Esophagus squamous epithelium (tissue), 5 donors: ENCODE measurements around the gene SPATA25. TPM values are rescaled to one million over a fixed set of nuclear protein-coding genes. Genes with fewer than 3 reads are reported as not detected.

Experiments
- DNase-seq: peaks from one replicate; lab custom pipeline; 2025; lab: John Stamatoyannopoulos, UW
- H3K27ac ChIP-seq, 4 donors: fragments of 200-600 bp; sonication (generic); one replicate each; pipeline ENCODE4 v1.5.1; 2016 to 2019; ENCODE audit warnings: mild to moderate bottlenecking in 1 of 4
- H3K27me3 ChIP-seq, 4 donors: fragments of 200-600 bp; sonication (generic); 1 replicate in 3 of 4; 2 replicates in 1 of 4; pipeline versions ENCODE4 v1.5.1 to v1.6.0; 2017 to 2021; ENCODE audit warnings: antibody characterized with exemption in 1 of 4
- H3K36me3 ChIP-seq, 3 donors: fragments of 200-600 bp; sonication (generic); one replicate each; pipeline ENCODE4 v1.5.1; 2016 to 2019
- H3K4me1 ChIP-seq, 3 donors: fragments of 200-600 bp; sonication (generic); one replicate each; pipeline ENCODE4 v1.5.1; 2017 to 2019
- H3K4me3 ChIP-seq, 4 donors: fragments of 200-600 bp; sonication (generic); 1 replicate in 3 of 4; 2 replicates in 1 of 4; pipeline ENCODE4 v1.5.1; 2016 to 2019; ENCODE audit warnings: mild to moderate bottlenecking in 2 of 4, moderate library complexity in 1 of 4
- H3K9me3 ChIP-seq, 3 donors: fragments of 200-600 bp; sonication (generic); one replicate each; pipeline ENCODE4 v1.5.1; 2016 to 2019
- POLR2A ChIP-seq, 4 donors: fragments of 450-650 bp; IDR thresholded peaks; one replicate each; pipeline ENCODE4 v1.6.1; 2017; ENCODE audit warnings: antibody characterized with exemption in 4 of 4, mild to moderate bottlenecking in 4 of 4, moderate library complexity in 3 of 4
- WGBS, 2 donors: methylation state at CpG; one replicate each; pipeline ENCODE4 v1.1.5; 2018; 5-methylcytosine and 5-hydroxymethylcytosine counted together
- intact Hi-C: fragments of 100-400 bp; cut with DNase I; formaldehyde crosslinking; loops from one replicate; pipeline ENCODE4 v1.15.0; 2022
- total RNA-seq, 4 donors: library from RNA; depleted of rRNA; stranded (reverse); fragments of >200 nt; gene quantifications; one replicate each; pipeline ENCODE4 v1.1.0, GENCODE V29; 2016
- TF ChIP-seq, protein P1 (sequence below), 6 experiments: fragments of 450-650 bp in 4 of 6; fragments of 200-600 bp in 2 of 6; sonication (generic) in 2 of 6; IDR thresholded peaks; one replicate each; pipeline ENCODE4 v1.5.1; 2016 to 2019; ENCODE audit warnings: antibody characterized with exemption in 6 of 6, mild to moderate bottlenecking in 4 of 6, moderate library complexity in 4 of 6
- donor health status: DM: yes; HTN: yes; CAD: no.

Gene SPATA25
- total RNA-seq, 4 donors from 2014 or later, result 1.1 to 1.3 TPM; not detected in 2

DNA sequence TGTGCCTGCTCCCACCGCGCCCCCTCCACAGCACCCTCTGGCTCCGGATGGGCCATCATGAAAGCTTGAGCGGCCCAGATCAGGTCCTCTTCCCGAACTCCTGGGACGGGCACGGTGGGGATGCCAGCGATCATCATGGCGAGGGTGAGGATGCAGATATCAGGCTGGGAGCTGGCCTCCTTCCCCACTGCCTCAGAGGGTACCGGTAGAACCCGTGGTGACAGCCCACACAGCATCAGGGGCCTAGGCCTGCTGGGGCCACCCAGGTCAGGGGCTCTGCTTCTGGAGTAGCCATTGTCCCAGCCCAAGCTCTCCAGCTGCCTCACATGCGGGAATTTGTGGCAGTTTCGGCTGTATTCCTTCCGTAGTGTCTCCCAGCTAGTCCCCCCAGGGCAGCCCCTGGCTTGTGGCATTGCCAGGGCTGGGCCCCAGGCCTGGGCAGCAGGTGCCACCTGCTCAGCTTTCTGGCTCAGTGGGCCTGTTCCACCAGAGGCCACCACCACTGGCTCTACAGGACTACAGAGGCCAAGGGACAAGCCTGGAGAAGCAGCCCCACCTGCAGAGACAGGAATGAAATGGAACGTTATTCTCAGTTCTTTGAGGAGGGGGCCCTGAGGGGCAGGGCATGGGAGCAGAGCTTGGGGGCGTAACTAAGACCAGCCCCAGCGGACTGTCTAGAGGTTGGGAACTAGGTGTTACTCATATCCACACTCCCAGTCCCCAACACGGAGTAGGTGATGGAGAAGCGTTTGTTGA, 654 bp downstream of the SPATA25 start:
- no peaks in the 10 kb centered on the region for H3K27me3 ChIP-seq
- H3K4me1 ChIP-seq, result peaks cover 16 to 51% (median 17%) of the 10 kb centered on the region in 3 donors
- no peak for DNase-seq
- no peaks in the 10 kb centered on the region for H3K9me3 ChIP-seq
- H3K4me3 ChIP-seq, result no peak overlapping the region
- intact Hi-C loops, result no loop called here
- TF ChIP-seq POLR2A (IDR thresholded peaks at IDR 0.05), result no peak
- TF ChIP-seq, protein P1, sequence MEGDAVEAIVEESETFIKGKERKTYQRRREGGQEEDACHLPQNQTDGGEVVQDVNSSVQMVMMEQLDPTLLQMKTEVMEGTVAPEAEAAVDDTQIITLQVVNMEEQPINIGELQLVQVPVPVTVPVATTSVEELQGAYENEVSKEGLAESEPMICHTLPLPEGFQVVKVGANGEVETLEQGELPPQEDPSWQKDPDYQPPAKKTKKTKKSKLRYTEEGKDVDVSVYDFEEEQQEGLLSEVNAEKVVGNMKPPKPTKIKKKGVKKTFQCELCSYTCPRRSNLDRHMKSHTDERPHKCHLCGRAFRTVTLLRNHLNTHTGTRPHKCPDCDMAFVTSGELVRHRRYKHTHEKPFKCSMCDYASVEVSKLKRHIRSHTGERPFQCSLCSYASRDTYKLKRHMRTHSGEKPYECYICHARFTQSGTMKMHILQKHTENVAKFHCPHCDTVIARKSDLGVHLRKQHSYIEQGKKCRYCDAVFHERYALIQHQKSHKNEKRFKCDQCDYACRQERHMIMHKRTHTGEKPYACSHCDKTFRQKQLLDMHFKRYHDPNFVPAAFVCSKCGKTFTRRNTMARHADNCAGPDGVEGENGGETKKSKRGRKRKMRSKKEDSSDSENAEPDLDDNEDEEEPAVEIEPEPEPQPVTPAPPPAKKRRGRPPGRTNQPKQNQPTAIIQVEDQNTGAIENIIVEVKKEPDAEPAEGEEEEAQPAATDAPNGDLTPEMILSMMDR (IDR thresholded peaks at IDR 0.05), result no peak
- no peak overlapping the region for H3K27ac ChIP-seq
- 77 to 85% methylated on average over 6 to 7 of the region's 19 CpGs for WGBS, 2 donors
- peaks cover 6 to 60% (median 11%) of the 10 kb centered on the region in 3 donors for H3K36me3 ChIP-seq

DNA sequence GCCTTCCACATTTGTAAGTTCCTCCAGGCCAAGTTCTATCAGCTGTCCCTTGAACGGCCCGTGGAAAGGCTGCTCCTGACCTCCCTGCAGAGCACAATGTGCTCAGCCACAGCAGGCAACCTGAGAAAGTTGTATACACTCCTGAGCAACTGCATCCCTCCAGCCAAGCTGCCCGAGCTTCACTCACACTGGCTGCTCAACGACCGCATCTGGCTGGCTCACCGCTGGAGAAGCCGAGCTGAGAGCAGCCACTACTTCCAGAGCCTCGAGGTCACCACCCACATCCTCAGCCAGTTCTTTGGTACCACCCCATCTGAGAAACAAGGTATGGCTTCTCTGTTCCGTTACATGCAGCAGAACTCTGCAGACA, 4.3 kb downstream of the SPATA25 start:
- Histone ChIP-seq H3K4me1 (peaks cover 5 to 33% (median 18%) of the 10 kb centered on the region in 3 donors), H3K4me3 (no peak overlapping the region), H3K9me3 (no peaks in the 10 kb centered on the region), H3K27ac (no peak overlapping the region), H3K36me3 (peaks cover 6 to 58% (median 11%) of the 10 kb centered on the region in 3 donors), H3K27me3 (no peaks in the 10 kb centered on the region)
- TF ChIP-seq, protein P1 (IDR thresholded peaks at IDR 0.05), result no peak
- no peak for TF ChIP-seq POLR2A (IDR thresholded peaks at IDR 0.05)
- intact Hi-C loops, result no loop called here
- WGBS, 2 donors, result 58 to 85% methylated on average over 4 to 9 of the region's 9 CpGs
- no peak for DNase-seq

DNA sequence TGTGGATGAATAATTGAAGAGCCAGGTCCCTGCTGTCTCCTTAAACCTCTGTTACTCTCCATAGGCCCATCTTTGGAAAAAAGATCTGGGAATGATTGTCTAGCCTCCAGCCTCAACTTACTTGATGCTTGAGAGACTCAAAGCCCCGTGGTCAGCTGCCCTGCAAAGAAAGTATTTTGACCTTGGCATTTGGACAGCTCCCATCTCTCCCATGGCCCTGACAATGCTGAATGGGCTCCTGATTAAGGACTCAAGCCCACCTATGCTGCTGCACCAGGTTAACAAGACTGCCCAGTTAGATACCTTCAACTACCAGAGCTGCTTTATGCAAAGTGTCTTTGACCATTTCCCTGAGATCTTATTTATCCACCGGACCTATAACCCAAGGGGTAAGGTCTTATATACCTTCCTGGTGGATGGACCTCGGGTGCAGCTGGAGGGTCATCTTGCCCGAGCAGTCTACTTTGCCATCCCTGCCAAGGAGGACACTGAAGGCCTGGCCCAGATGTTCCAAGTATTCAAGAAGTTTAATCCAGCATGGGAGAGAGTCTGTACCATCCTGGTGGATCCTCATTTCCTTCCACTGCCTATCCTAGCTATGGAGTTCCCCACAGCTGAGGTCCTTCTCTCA, 4.8 kb downstream of the SPATA25 start:
- intact Hi-C loops, result no loop called here
- H3K36me3 ChIP-seq, result peaks cover 6 to 58% (median 11%) of the 10 kb centered on the region in 3 donors

DNA sequence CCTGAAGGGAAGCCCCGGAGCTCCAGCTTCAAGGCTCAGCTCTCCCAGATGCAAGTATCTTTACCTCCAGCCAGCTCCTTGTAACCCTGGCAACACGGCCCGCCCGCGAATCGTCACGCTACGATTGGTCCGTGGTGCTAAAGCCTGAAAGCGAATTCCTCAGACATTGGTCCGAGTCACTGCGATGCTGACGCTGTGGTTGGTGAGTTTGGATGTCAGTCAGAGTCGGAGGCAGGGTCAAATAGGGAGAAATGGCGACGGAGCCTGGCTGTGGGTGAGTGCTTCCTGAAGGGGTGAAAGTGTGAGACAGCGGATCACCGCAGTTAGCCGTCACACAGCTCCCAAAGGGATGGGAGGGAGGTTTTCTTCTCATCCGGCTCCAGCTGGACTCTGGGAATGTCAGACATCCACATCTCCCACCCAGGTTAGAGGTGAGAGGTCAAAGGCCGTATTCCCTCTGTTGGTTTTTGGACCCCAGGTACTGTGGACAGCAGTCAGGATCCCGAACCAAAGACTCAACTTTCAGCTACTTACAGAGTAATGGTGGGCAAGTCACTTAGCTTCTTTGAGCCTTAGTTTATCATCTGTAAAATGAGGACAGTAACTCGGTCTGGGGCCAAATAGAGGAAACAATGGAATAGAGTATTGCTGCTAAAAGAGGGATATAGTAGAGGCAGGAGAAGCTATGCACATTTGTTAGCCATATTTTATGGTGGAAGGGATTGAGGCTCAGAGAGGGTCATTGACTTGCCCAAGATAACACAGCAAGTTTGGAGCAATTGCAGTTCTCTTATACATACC, 6.2 kb downstream of the SPATA25 start, which contains the start of gene ZSWIM1:
TSS of gene ZSWIM1 (plus strand) at position 240 of the 801 bp plus-strand sequence. CDS start 1,366 bp downstream, outside the sequence.
- no peaks in the 10 kb centered on the region for H3K9me3 ChIP-seq
- TF ChIP-seq, protein P1 (IDR thresholded peaks at IDR 0.05), result no peak
- TF ChIP-seq POLR2A (IDR thresholded peaks at IDR 0.05), result peak in 2 of 4 donors; percentile 9 to 68
- H3K4me3 ChIP-seq, result peak within 1 kb of the TSS; percentile 42 to 86 (median 60)
- peak; percentile 93 for DNase-seq
- peaks cover 5 to 33% (median 18%) of the 10 kb centered on the region in 3 donors for H3K4me1 ChIP-seq
- peaks cover 6 to 57% (median 15%) of the 10 kb centered on the region in 3 donors for H3K36me3 ChIP-seq
- H3K27me3 ChIP-seq, result no peaks in the 10 kb centered on the region
- H3K27ac ChIP-seq, result peak within 1 kb of the TSS; percentile 82 to 93 (median 90)
- intact Hi-C loops, result no loop called here
- WGBS, 2 donors, result 0% methylated on average over 13 to 16 of the region's 23 CpGs

More for the DNA sequence above, 4.8 kb downstream of the SPATA25 start:
- Histone ChIP-seq H3K4me1 (peaks cover 5 to 33% (median 18%) of the 10 kb centered on the region in 3 donors), H3K9me3 (no peaks in the 10 kb centered on the region), H3K27ac (no peak overlapping the region), H3K27me3 (no peaks in the 10 kb centered on the region), H3K4me3 (no peak overlapping the region)
- 86 to 100% methylated on average over 4 of the region's 4 CpGs for WGBS, 2 donors
- DNase-seq, result no peak
- TF ChIP-seq, protein P1 (IDR thresholded peaks at IDR 0.05), result no peak
- no peak for TF ChIP-seq POLR2A (IDR thresholded peaks at IDR 0.05)
